Measurements from ENCODE around the gene PPP1R9A.
A peak's percentile ranks its signal among the peaks of the same experiment; 100 is the strongest.

PPP1R9A gene

GRCh38 chr7:95342029-95342428 is 434.6 kb downstream of the PPP1R9A start:
- H3K4me3 ChIP-seq (ENCODE audit: control insufficient read depth, low read depth, low read length) = no peak overlapping the region
- TF ChIP-seq CTCF (conservative IDR thresholded peaks at IDR 0.05; ENCODE audit: control insufficient read depth, insufficient read depth, low read depth, low read length) = no peak
- no peak for DNase-seq (ENCODE audit: low read depth)

- TF ChIP-seq CTCF (conservative IDR thresholded peaks at IDR 0.05; ENCODE audit: control insufficient read depth, insufficient read depth, low read depth, low read length) = peak; percentile 1
- no peak overlapping the region for H3K4me3 ChIP-seq (ENCODE audit: control insufficient read depth, low read depth, low read length)
- no peak for DNase-seq (ENCODE audit: low read depth)
Measured at GRCh38 chr7:95342642-95343307, 435.4 kb downstream of the PPP1R9A start.
